ENCODE data around the gene MR1.

DNA sequence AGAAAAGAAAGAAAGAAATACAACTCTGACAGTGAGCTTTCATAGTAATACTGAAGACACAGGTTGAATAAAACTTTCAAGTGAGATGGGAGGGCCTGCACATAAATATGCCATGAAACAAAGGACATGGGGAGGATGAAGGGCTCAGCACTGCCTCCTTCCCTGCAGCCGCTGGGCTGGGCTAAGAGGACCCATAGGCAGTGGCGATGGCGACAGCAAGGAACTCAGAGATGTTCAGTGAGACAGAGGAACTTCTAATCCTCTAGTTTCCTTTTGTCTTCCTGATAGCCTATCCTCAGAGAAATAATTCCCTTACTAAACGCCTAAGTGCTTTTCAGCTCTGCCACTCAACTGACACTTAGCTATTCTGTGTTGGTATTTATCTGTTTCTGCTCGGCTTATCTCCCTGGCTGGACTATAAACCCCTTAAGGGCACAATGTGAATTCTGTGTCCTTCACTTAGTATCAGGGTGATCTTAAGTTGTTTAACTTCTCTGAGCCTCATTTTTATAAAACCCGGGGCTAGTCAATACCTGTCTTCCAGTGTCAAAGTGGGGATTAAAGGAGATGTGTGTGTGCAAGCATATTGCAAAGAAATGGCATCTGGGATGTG, 30.3 kb downstream of the MR1 start:
- TF ChIP-seq ZNF274 (IDR thresholded peaks at IDR 0.05; ENCODE audit: low read depth, low read length), result no peak
- TF ChIP-seq SUZ12 (IDR thresholded peaks at IDR 0.05; ENCODE audit: extremely low read depth, insufficient read depth, insufficient read length), result no peak
- TF ChIP-seq YY1 (IDR thresholded peaks at IDR 0.05; ENCODE audit: insufficient read depth, insufficient read length), result no peak

All from NT2/D1 (cell line).